B cell (primary cell): ENCODE measurements around the gene ACTRT3. TPM values are rescaled to one million over a fixed set of nuclear protein-coding genes. Genes with fewer than 3 reads are reported as not detected.

Experiments used
- ATAC-seq: fragments of 200-7000 bp; cut with Tn5 transposase; one replicate; pipeline ENCODE4 v1.10.0; 2021; ENCODE audit warnings: low read depth, mild to moderate bottlenecking, moderate number of reproducible peaks, moderate library complexity
- CTCF ChIA-PET: fragments of 350-600 bp; sonication (Branson Sonifier 250); formaldehyde crosslinking; loops from one replicate; lab custom pipeline; 2021; ENCODE audit warnings: antibody characterized with exemption, inconsistent platforms; lab: Charles Lee
- POLR2A ChIA-PET: fragments of 350-600 bp; sonication (Branson Sonifier 250); formaldehyde crosslinking; loops from one replicate; lab custom pipeline; 2021; ENCODE audit warnings: antibody characterized with exemption; lab: Charles Lee
- DNase-seq: peaks from one replicate; pipeline ENCODE4 v3.0.0; 2013
- H2AFZ ChIP-seq: 2 replicates; pipeline ENCODE4 v1.6.1; 2012; ENCODE audit warnings: mild to moderate bottlenecking, low read depth, low read length; ENCODE audit not compliant: insufficient read depth, poor library complexity, severe bottlenecking
- H3K27ac ChIP-seq, 2 donors: 1 replicate in 1 of 2; 2 replicates in 1 of 2; pipeline ENCODE4 v1.5.1; 2012 to 2013; ENCODE audit warnings: low read length in 2 of 2, mild to moderate bottlenecking in 2 of 2, moderate library complexity in 1 of 2
- H3K27me3 ChIP-seq, 4 experiments: fragments of 200-600 bp in 1 of 4; sonication (generic) in 1 of 4; replicated peaks in 1 of 4; 1 replicate in 2 of 4; 2 replicates in 2 of 4; pipeline versions ENCODE4 v1.6.1 to v1.7.0; 2013 to 2016; ENCODE audit warnings: low read length in 3 of 4, mild to moderate bottlenecking in 2 of 4, mixed read lengths in 1 of 4, moderate library complexity in 1 of 4; ENCODE audit not compliant: insufficient read depth in 4 of 4, control insufficient read depth in 3 of 4; ENCODE audit errors: control extremely low read depth in 1 of 4
- H3K36me3 ChIP-seq, 2 experiments: replicated peaks in 1 of 2; 1 replicate in 1 of 2; 2 replicates in 1 of 2; pipeline versions ENCODE4 v1.6.1 to v1.7.1; 2013; ENCODE audit warnings: low read length in 1 of 2; ENCODE audit not compliant: insufficient read depth in 2 of 2, control insufficient read depth in 1 of 2; ENCODE audit errors: control extremely low read depth in 1 of 2, extremely low read depth in 1 of 2
- H3K4me1 ChIP-seq, 2 donors: fragments of 200-600 bp in 1 of 2; sonication (generic) in 1 of 2; 1 replicate in 1 of 2; 2 replicates in 1 of 2; pipeline versions ENCODE4 v1.5.1 to v1.6.1; 2013 to 2017; ENCODE audit warnings: low read length in 2 of 2; ENCODE audit not compliant: control insufficient read depth in 2 of 2, insufficient read depth in 2 of 2
- H3K4me2 ChIP-seq: replicated peaks from 2 replicates; pipeline ENCODE3; 2012; ENCODE audit warnings: mild to moderate bottlenecking, low read depth, low read length; ENCODE audit not compliant: poor library complexity, severe bottlenecking
- H3K4me3 ChIP-seq, 5 experiments: fragments of 200-600 bp in 1 of 5; sonication (generic) in 1 of 5; 1 replicate in 3 of 5; 2 replicates in 2 of 5; pipeline versions ENCODE4 v1.5.1 to v1.7.0; 2011 to 2016; ENCODE audit warnings: low read length in 4 of 5, mild to moderate bottlenecking in 4 of 5, low read depth in 2 of 5, control low read depth in 1 of 5, moderate library complexity in 1 of 5; ENCODE audit not compliant: insufficient read depth in 1 of 5; ENCODE audit errors: control extremely low read depth in 1 of 5, extremely low read depth in 1 of 5
- H3K79me2 ChIP-seq: fragments of 200-600 bp; sonication (generic); one replicate; pipeline ENCODE4 v1.6.0; 2016; ENCODE audit warnings: low read length; ENCODE audit not compliant: control insufficient read depth, insufficient read depth
- H3K9ac ChIP-seq: fragments of 200-600 bp; sonication (generic); 2 replicates; pipeline ENCODE4 v1.6.1; 2017; ENCODE audit warnings: mild to moderate bottlenecking, low read length, moderate library complexity
- H3K9me3 ChIP-seq, 3 donors: one replicate each; pipeline versions ENCODE4 v1.6.1 to v1.7.1; 2013; ENCODE audit warnings: low read length in 2 of 3; ENCODE audit not compliant: control insufficient read depth in 2 of 3, insufficient read depth in 1 of 3; ENCODE audit errors: control extremely low read depth in 1 of 3
- H4K20me1 ChIP-seq: 2 replicates; pipeline ENCODE4 v1.6.0; 2012; ENCODE audit warnings: mild to moderate bottlenecking, low read length; ENCODE audit not compliant: insufficient read depth, control insufficient read depth, poor library complexity, severe bottlenecking
- H3K27ac Mint-ChIP-seq: one replicate; pipeline ENCODE4 v1.8.0; 2021; ENCODE audit warnings: mixed read lengths
- H3K27me3 Mint-ChIP-seq: one replicate; pipeline ENCODE4 v1.8.0; 2021; ENCODE audit warnings: mixed read lengths
- H3K4me1 Mint-ChIP-seq: one replicate; pipeline ENCODE4 v1.8.0; 2021; ENCODE audit warnings: mixed read lengths
- H3K4me3 Mint-ChIP-seq: one replicate; pipeline ENCODE4 v1.8.0; 2021; ENCODE audit warnings: mixed read lengths
- H3K9me3 Mint-ChIP-seq: one replicate; pipeline ENCODE4 v1.8.0; 2022; ENCODE audit warnings: mixed read lengths; ENCODE audit not compliant: insufficient read depth
- EZH2 ChIP-seq: IDR thresholded peaks from 2 replicates; pipeline ENCODE4 v1.6.1; 2012; ENCODE audit warnings: borderline replicate concordance, low read depth, mild to moderate bottlenecking, moderate library complexity, low read length; ENCODE audit not compliant: insufficient read depth, poor library complexity, severe bottlenecking
- WGBS: methylation state at CpG from one replicate; pipeline ENCODE4 v1.1.5; 2013; ENCODE audit warnings: missing lambda C conversion rate; ENCODE audit not compliant: insufficient coverage; 5-methylcytosine and 5-hydroxymethylcytosine counted together
- intact Hi-C: fragments of 100-400 bp; cut with micrococcal nuclease; formaldehyde crosslinking; loops from one replicate; pipeline ENCODE4 v1.10.0; 2022
- polyA plus RNA-seq: library from polyadenylated mRNA; depleted of rRNA; stranded (reverse); fragments of >200 nt; gene quantifications from 2 replicates; pipeline ENCODE4 v1.2.3, GENCODE V29; 2012
- total RNA-seq, 2 donors: library from RNA; stranded (reverse); fragments of 120-200 nt in 1 of 2; gene quantifications; 1 replicate in 1 of 2; 2 replicates in 1 of 2; pipeline versions ENCODE4 v1.2.3 to v1.2.4, GENCODE V29; 2013 to 2022
- TF ChIP-seq, protein P1 (sequence below): fragments of 200-600 bp; IDR thresholded peaks from one replicate; pipeline ENCODE4 v1.8.0; 2022; ENCODE audit warnings: antibody characterized with exemption, mild to moderate bottlenecking

The ACTRT3 gene
- total and polyA plus RNA-seq, 2 donors (not counting 1 experiment from before 2014, with no cell fraction given), result 0.18 to 0.37 TPM

DNA sequence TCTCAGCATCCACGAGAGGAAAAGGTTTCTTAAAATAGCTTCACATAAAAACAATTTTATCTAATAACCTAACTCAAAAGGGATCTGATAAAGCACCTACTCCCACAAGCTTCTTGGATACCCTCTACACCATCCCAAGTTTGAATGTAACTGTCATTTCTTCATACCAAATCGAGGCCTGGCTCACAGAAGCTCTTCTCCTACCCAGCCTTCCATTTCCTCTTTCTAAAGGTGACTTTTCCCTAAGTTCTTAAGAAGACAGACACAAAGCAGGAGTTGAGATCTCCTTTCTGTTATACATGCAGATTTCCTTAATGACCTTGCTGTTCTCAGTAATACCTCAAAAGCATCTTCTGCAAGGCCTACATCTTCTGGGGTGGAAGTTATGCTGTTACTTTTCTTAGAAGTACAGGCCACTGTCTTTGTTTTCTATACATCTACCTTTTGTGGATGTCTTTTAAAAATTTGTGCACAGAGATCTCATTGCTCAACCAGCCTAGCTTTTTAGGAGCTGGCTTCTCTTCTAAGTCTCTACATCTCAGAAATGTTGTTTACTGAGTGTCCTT is 40.0 kb upstream of the ACTRT3 start:
- Mint-ChIP-seq H3K4me3 (no peak overlapping the region), H3K27me3 (no peaks in the 10 kb centered on the region), H3K4me1 (peaks cover 27% of the 10 kb centered on the region), H3K27ac (no peak overlapping the region), H3K9me3 (no peaks in the 10 kb centered on the region)
- H3K9me3 ChIP-seq, result no peaks in the 10 kb centered on the region
- 50% methylated on average over 1 of the region's 2 CpGs for WGBS
- ATAC-seq, result no peak
- no peak overlapping the region for H3K9ac ChIP-seq
- H3K36me3 ChIP-seq, result no peaks in the 10 kb centered on the region
- POLR2A ChIA-PET, result interaction anchor here (0.6 kb wide), 1 partner anchor 129 kb away, joined by 3 read pairs; no protein-coding TSS in a partner anchor
- no peak for TF ChIP-seq EZH2
- TF ChIP-seq, protein P1, sequence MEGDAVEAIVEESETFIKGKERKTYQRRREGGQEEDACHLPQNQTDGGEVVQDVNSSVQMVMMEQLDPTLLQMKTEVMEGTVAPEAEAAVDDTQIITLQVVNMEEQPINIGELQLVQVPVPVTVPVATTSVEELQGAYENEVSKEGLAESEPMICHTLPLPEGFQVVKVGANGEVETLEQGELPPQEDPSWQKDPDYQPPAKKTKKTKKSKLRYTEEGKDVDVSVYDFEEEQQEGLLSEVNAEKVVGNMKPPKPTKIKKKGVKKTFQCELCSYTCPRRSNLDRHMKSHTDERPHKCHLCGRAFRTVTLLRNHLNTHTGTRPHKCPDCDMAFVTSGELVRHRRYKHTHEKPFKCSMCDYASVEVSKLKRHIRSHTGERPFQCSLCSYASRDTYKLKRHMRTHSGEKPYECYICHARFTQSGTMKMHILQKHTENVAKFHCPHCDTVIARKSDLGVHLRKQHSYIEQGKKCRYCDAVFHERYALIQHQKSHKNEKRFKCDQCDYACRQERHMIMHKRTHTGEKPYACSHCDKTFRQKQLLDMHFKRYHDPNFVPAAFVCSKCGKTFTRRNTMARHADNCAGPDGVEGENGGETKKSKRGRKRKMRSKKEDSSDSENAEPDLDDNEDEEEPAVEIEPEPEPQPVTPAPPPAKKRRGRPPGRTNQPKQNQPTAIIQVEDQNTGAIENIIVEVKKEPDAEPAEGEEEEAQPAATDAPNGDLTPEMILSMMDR, result no peak
- intact Hi-C loops, result no loop called here
- no peak overlapping the region for H3K27ac ChIP-seq
- no peak overlapping the region for H3K4me2 ChIP-seq
- no peak overlapping the region for H3K4me3 ChIP-seq
- CTCF ChIA-PET, result interaction anchor here (2.2 kb wide), 1 partner anchor 53 kb away, joined by 12 read pairs; no protein-coding TSS in a partner anchor
- H3K27me3 ChIP-seq, result no peaks in the 10 kb centered on the region
- no peak overlapping the region for H2AFZ ChIP-seq
- peaks cover 16 to 24% of the 10 kb centered on the region in 2 donors for H3K4me1 ChIP-seq
- no peaks in the 10 kb centered on the region for H4K20me1 ChIP-seq
- no peak for DNase-seq
- no peaks in the 10 kb centered on the region for H3K79me2 ChIP-seq

- no peak overlapping the region for H3K27ac ChIP-seq
- DNase-seq, result no peak
- no peaks in the 10 kb centered on the region for H3K9me3 ChIP-seq
- no peak overlapping the region for H3K4me3 Mint-ChIP-seq
- intact Hi-C loops, result no loop called here
- H3K9me3 Mint-ChIP-seq, result no peaks in the 10 kb centered on the region
- H4K20me1 ChIP-seq, result no peaks in the 10 kb centered on the region
- no peak overlapping the region for H3K4me2 ChIP-seq
- CTCF ChIA-PET, result no interaction called here
- no peak overlapping the region for H3K9ac ChIP-seq
- no peaks in the 10 kb centered on the region for H3K27me3 ChIP-seq
- no peak for ATAC-seq
- POLR2A ChIA-PET, result no interaction called here
- no peaks in the 10 kb centered on the region for H3K4me1 ChIP-seq
- H3K79me2 ChIP-seq, result no peaks in the 10 kb centered on the region
- H3K4me1 Mint-ChIP-seq, result peaks cover 4% of the 10 kb centered on the region
- H3K4me3 ChIP-seq, result no peak overlapping the region
- H3K36me3 ChIP-seq, result no peaks in the 10 kb centered on the region
- TF ChIP-seq, protein P1, result no peak
- no peak for TF ChIP-seq EZH2
- no peaks in the 10 kb centered on the region for H3K27me3 Mint-ChIP-seq
- H2AFZ ChIP-seq, result no peak overlapping the region
- no CpG with 5 or more reads among the region's 3 CpGs for WGBS
- no peak overlapping the region for H3K27ac Mint-ChIP-seq
Measured at GRCh38 chr3:169804681-169805080, 35.3 kb upstream of the ACTRT3 start.
